Kidney (tissue), 14 donors: ENCODE measurements around the gene NKAIN1. TPM values are rescaled to one million over a fixed set of nuclear protein-coding genes. Genes with fewer than 3 reads are reported as not detected.

Experiments
- DNase-seq, 5 donors: peaks; one replicate each; pipeline ENCODE4 v3.0.0-alpha.2; 2013 to 2020
- FAIRE-seq: peaks from 2 replicates; lab custom pipeline; 2012; peaks lifted over from hg19 to GRCh38; lab: Jason Lieb, UNC
- H3K27ac ChIP-seq, 2 donors: one replicate each; pipeline ENCODE4 v1.7.0; 2013; ENCODE audit warnings: low read depth in 2 of 2, low read length in 2 of 2, inconsistent platforms in 1 of 2
- H3K27me3 ChIP-seq: one replicate; pipeline ENCODE4 v1.7.1; 2013; ENCODE audit warnings: low read length, inconsistent platforms; ENCODE audit not compliant: control insufficient read depth, insufficient read depth
- H3K36me3 ChIP-seq, 3 donors: one replicate each; pipeline versions ENCODE4 v1.7.0 to v1.7.1; 2013; ENCODE audit warnings: low read length in 3 of 3, control low read depth in 1 of 3, inconsistent platforms in 1 of 3; ENCODE audit not compliant: insufficient read depth in 3 of 3, control insufficient read depth in 2 of 3
- H3K4me1 ChIP-seq, 3 donors: one replicate each; pipeline versions ENCODE4 v1.7.0 to v1.7.1; 2013; ENCODE audit warnings: low read length in 3 of 3, inconsistent platforms in 1 of 3, low read depth in 1 of 3; ENCODE audit not compliant: control insufficient read depth in 2 of 3, insufficient read depth in 2 of 3
- H3K4me3 ChIP-seq, 3 donors: one replicate each; pipeline versions ENCODE4 v1.7.0 to v1.8.1; 2013; ENCODE audit warnings: low read length in 3 of 3, control low read depth in 1 of 3, inconsistent platforms in 1 of 3
- H3K9ac ChIP-seq, 3 donors: one replicate each; pipeline versions ENCODE4 v1.7.0 to v1.7.1; 2013; ENCODE audit warnings: low read length in 3 of 3, control low read depth in 1 of 3, inconsistent platforms in 1 of 3
- H3K9me3 ChIP-seq, 3 donors: one replicate each; pipeline versions ENCODE4 v1.7.0 to v1.7.1; 2013; ENCODE audit warnings: low read length in 3 of 3, control low read depth in 1 of 3, inconsistent platforms in 1 of 3; ENCODE audit not compliant: control insufficient read depth in 2 of 3, insufficient read depth in 1 of 3
- intact Hi-C: fragments of 100-400 bp; cut with DNase I; formaldehyde crosslinking; loops from one replicate; pipeline ENCODE4 v1.11.1; 2022
- polyA plus RNA-seq: library from polyadenylated mRNA; stranded (reverse); fragments of 350-450 nt; fragmentation: Illumina TruSeq; extraction: RNeasy Lipid Tissue Mini Kit (QIAGEN cat#74804); gene quantifications from one replicate; pipeline ENCODE4 v1.2.3, GENCODE V29; 2014; ENCODE audit warnings: low read depth, low replicate concordance; ENCODE audit not compliant: insufficient read depth
- total RNA-seq: library from RNA; stranded (reverse); fragmentation: NEBNext Ultra II Directional; extraction: Animal tissue kit (Norgen Biotek cat#: 25700); gene quantifications from one replicate; pipeline ENCODE4 v1.2.1, GENCODE V29; 2021
- TF ChIP-seq, protein P1 (sequence below): IDR thresholded peaks from 3 replicates; pipeline ENCODE4 v1.5.1; 2012; ENCODE audit warnings: mild to moderate bottlenecking, moderate library complexity, borderline replicate concordance; ENCODE audit not compliant: insufficient read depth; ENCODE audit errors: extremely low read depth
- donor health status: control.
- donor health status: control.
- donor health status: control.
- donor health status: control.
- donor health status: control.
- donor health status: DM: yes; HTN: yes; CAD: no.
- donor health status: Normal renal cell carcinoma (clear cell type).

NKAIN1 gene
- total and polyA plus RNA-seq, 2 donors from 2014 or later: 0.19 to 0.34 TPM

DNA sequence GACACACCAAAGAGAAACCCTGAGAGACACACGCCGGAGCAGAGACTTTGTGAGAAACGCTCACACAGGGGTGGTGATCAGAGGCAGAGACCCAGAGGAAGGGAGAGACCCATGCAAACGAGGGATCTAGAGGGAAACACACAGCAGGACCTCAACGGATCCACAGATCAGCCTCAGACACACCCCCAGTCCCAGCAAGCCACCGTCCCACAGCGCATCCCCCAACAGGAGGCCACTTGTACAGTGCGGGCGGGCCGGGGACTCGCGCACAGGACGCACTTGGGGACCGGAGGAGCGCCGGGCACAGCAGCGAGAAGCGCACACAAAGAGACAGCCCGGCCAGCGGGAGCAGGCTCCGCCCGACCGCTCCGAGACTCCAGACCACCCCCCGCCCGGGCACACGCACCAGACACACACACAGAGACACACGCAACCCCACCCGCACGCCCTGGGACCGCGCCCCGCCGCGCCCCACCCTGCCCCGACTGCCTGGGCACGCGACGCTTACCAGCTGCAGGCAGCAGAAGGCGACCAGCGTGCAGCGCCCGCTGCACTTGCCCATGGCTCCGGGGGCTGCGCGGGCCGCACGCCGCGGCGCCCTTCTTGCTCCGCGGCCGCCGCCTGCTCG is 587 bp downstream of the NKAIN1 start:
- FAIRE-seq (no peak), DNase-seq (peak; percentile 66 to 80 (median 70))
- no peaks in the 10 kb centered on the region for H3K9me3 ChIP-seq
- no peaks in the 10 kb centered on the region for H3K36me3 ChIP-seq
- peaks cover 0 to 3% (median 0%) of the 10 kb centered on the region in 3 donors for H3K4me1 ChIP-seq
- no peak overlapping the region for H3K27ac ChIP-seq
- TF ChIP-seq, protein P1, sequence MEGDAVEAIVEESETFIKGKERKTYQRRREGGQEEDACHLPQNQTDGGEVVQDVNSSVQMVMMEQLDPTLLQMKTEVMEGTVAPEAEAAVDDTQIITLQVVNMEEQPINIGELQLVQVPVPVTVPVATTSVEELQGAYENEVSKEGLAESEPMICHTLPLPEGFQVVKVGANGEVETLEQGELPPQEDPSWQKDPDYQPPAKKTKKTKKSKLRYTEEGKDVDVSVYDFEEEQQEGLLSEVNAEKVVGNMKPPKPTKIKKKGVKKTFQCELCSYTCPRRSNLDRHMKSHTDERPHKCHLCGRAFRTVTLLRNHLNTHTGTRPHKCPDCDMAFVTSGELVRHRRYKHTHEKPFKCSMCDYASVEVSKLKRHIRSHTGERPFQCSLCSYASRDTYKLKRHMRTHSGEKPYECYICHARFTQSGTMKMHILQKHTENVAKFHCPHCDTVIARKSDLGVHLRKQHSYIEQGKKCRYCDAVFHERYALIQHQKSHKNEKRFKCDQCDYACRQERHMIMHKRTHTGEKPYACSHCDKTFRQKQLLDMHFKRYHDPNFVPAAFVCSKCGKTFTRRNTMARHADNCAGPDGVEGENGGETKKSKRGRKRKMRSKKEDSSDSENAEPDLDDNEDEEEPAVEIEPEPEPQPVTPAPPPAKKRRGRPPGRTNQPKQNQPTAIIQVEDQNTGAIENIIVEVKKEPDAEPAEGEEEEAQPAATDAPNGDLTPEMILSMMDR: no peak
- no peak overlapping the region for H3K9ac ChIP-seq
- peaks cover 8% of the 10 kb centered on the region for H3K27me3 ChIP-seq
- H3K4me3 ChIP-seq: no peak overlapping the region
- intact Hi-C loops: no loop called here

DNA sequence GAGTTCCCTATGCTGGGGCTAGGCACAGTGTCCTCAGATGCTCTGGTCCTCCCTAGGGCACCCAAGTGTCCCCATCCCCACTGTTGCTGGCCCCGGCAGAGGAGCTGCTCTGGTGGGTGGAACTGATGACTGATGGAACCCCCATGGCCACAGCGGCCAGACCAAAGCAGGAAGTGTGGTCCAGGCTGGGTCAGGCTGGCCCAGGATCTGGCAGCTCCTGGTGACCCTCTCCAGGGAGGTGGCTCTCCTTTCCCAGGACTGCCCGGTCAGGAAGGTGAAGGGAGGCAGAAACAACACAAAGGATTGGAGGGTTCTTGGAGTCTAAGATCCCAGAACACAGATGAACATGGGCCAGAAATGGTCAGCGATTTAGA is 1.1 kb downstream of the NKAIN1 start:
- Histone ChIP-seq H3K36me3 (no peaks in the 10 kb centered on the region), H3K27ac (no peak overlapping the region), H3K4me1 (peaks cover 0 to 3% (median 0%) of the 10 kb centered on the region in 3 donors), H3K9me3 (no peaks in the 10 kb centered on the region), H3K4me3 (no peak overlapping the region), H3K27me3 (peaks cover 8% of the 10 kb centered on the region), H3K9ac (no peak overlapping the region)
- TF ChIP-seq, protein P1: no peak
- no peak for FAIRE-seq
- no peak for DNase-seq
- intact Hi-C loops: no loop called here

DNA sequence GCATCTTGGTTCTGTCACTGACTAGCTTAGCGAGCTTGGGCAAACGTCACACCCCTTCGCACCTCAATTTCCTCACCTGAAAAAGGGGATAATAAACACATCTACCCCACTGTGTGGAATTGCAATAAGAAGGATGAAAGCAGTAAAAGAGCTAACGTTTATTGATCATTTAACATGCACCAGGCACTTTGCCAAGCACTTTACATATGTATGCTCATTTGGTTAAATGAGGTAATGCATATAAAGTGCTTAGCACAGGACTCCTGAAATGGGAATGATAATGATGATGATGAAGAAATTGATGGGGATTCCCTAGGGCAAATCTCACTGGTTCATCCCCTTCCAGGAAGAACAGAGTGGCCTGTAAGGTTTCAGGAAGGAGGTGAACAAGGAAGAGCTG is 4.8 kb downstream of the NKAIN1 start:
- H3K4me3 ChIP-seq: no peak overlapping the region
- peaks cover under 1% of the 10 kb centered on the region for H3K27me3 ChIP-seq
- intact Hi-C loops: no loop called here
- H3K9ac ChIP-seq: no peak overlapping the region
- FAIRE-seq (no peak), DNase-seq (no peak)
- TF ChIP-seq, protein P1: no peak
- H3K4me1 ChIP-seq: peaks cover 0 to 3% (median 0%) of the 10 kb centered on the region in 3 donors
- no peaks in the 10 kb centered on the region for H3K36me3 ChIP-seq
- H3K27ac ChIP-seq: no peak overlapping the region
- no peaks in the 10 kb centered on the region for H3K9me3 ChIP-seq
